A204.1 (cell line): ENCODE measurements around the gene CISD3.

Experiments used
- FAIRE-seq: peaks from 2 replicates; lab custom pipeline; 2012; peaks lifted over from hg19 to GRCh38; lab: Jason Lieb, UNC

The CISD3 gene

GRCh38 chr17:38779965-38780752, 50.0 kb downstream of the CISD3 start:
- FAIRE-seq: no peak

GRCh38 chr17:38783227-38783626, 53.1 kb downstream of the CISD3 start:
- FAIRE-seq: no peak
